Measurements from ENCODE around the gene AMH. TPM values are rescaled to one million over a fixed set of nuclear protein-coding genes. Genes with fewer than 3 reads are reported as not detected.

The AMH gene
- polyA plus RNA-seq, 1 experiment: not detected

DNA sequence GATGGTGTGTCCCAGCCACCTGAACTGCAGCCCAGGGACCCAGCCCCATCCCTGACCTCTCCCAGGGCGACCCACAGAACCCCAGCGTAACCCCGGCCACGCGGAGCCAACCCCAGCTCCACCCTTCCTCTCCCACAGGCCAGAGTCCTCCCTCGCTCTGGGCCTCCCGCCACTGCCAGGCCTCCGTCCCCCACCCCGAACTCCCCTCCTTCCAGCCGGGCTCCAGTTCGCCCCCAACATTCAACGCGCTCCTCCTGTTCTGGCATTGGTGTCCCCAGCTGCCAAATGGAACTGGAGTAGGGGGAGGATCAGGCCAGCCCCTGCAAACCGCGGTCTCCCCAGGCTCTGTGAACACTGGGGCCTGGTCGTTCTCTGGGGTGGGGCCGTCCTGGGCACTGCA lies 51.4 kb downstream of the AMH start:
- no peak for DNase-seq (ENCODE audit: low read depth, low spot score)
- Histone ChIP-seq H3K4me3 (ENCODE audit: low read depth, low read length) (no peak overlapping the region), H3K9me3 (ENCODE audit: control insufficient read depth, insufficient read depth, low read length) (no peaks in the 10 kb centered on the region; the same call in 1 of the 2 replicates), H3K27ac (ENCODE audit: low read depth, low read length) (no peak overlapping the region), H3K27me3 (ENCODE audit: control insufficient read depth, insufficient read depth, low read length) (peaks cover 22% of the 10 kb centered on the region)
- TF ChIP-seq, protein P1, sequence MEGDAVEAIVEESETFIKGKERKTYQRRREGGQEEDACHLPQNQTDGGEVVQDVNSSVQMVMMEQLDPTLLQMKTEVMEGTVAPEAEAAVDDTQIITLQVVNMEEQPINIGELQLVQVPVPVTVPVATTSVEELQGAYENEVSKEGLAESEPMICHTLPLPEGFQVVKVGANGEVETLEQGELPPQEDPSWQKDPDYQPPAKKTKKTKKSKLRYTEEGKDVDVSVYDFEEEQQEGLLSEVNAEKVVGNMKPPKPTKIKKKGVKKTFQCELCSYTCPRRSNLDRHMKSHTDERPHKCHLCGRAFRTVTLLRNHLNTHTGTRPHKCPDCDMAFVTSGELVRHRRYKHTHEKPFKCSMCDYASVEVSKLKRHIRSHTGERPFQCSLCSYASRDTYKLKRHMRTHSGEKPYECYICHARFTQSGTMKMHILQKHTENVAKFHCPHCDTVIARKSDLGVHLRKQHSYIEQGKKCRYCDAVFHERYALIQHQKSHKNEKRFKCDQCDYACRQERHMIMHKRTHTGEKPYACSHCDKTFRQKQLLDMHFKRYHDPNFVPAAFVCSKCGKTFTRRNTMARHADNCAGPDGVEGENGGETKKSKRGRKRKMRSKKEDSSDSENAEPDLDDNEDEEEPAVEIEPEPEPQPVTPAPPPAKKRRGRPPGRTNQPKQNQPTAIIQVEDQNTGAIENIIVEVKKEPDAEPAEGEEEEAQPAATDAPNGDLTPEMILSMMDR (IDR thresholded peaks at IDR 0.05; ENCODE audit: low read depth, low read length): no peak
- ChIA-PET CTCF (no interaction called here), POLR2A (no interaction called here)

Small RNA genes within 50 kb of the gene (small RNA-seq; reads per million reads assigned to genes)
- not detected for gene MIR1227 (ENCODE audit: insufficient read length, low read depth)

Other genes starting within 250 kb of the AMH start
- 25.5 and 46.5 TPM in 2 replicates for gene BTBD2, start 233.6 kb upstream of the AMH start, polyA plus RNA-seq (2011; rRNA removed)
- gene MKNK2, start 198.1 kb upstream of the AMH start, polyA plus RNA-seq (2011; rRNA removed): 31.1 and 35.4 TPM in 2 replicates
- 20.5 and 25.3 TPM in 2 replicates for gene MOB3A, start 153.0 kb upstream of the AMH start, polyA plus RNA-seq (2011; rRNA removed)
- 0.56 and 0.84 TPM in 2 replicates for gene IZUMO4, start 152.4 kb upstream of the AMH start, polyA plus RNA-seq (2011; rRNA removed)
- gene AP3D1, start 97.8 kb upstream of the AMH start, polyA plus RNA-seq (2011; rRNA removed): 68.2 and 94.4 TPM in 2 replicates
- 3.2 and 4.3 TPM in 2 replicates for gene DOT1L, start 85.4 kb upstream of the AMH start, polyA plus RNA-seq (2011; rRNA removed)
- gene PLEKHJ1, start 13.0 kb upstream of the AMH start, polyA plus RNA-seq (2011; rRNA removed): 38.7 and 39.3 TPM in 2 replicates
- 7.0 and 9.5 TPM in 2 replicates for gene SF3A2, start 12.5 kb upstream of the AMH start, polyA plus RNA-seq (2011; rRNA removed)
- gene JSRP1, start 7.1 kb downstream of the AMH start, polyA plus RNA-seq (2011; rRNA removed): not detected in 2 replicates
- gene PEAK3, start 32.9 kb downstream of the AMH start, polyA plus RNA-seq (2011; rRNA removed): 0.04 TPM in 1 of 2 replicates, not detected in the other
- gene LINGO3, start 58.8 kb downstream of the AMH start, polyA plus RNA-seq (2011; rRNA removed): not detected in 2 replicates
- gene LSM7, start 79.3 kb downstream of the AMH start, polyA plus RNA-seq (2011; rRNA removed): 137 and 192 TPM in 2 replicates
- 9.9 and 15.7 TPM in 2 replicates for gene SPPL2B, start 79.4 kb downstream of the AMH start, polyA plus RNA-seq (2011; rRNA removed)
- gene TMPRSS9, start 110.9 kb downstream of the AMH start, polyA plus RNA-seq (2011; rRNA removed): not detected in 2 replicates
- gene TIMM13, start 178.3 kb downstream of the AMH start, polyA plus RNA-seq (2011; rRNA removed): 21.6 and 34.3 TPM in 2 replicates
- 49.5 and 54.3 TPM in 2 replicates for gene LMNB2, start 207.6 kb downstream of the AMH start, polyA plus RNA-seq (2011; rRNA removed)
- 18.5 and 24.8 TPM in 2 replicates for gene GADD45B, start 226.8 kb downstream of the AMH start, polyA plus RNA-seq (2011; rRNA removed)

Measured in AG04450 (cell line).